GM21526 (cell line): ENCODE measurements around the gene CCNB2.
"Not testable (repeated sequence)": the region's sequence is repeated elsewhere in the genome, so short reads cannot be mapped to it uniquely, and the experiment has no call there.

Source experiments
- ATAC-seq: cut with Tn5 transposase; IDR thresholded peaks from one replicate; pipeline ENCODE4 v1.9.1; 2021; ENCODE audit warnings: moderate library complexity; ENCODE audit not compliant: unreplicated experiment, low FRiP score

Gene CCNB2

GRCh38 chr15:59104912-59105732 is at the start of gene CCNB2:
TSS of gene CCNB2 (plus strand) at chr15:59105146. CDS start at chr15:59105269, 123 bp downstream.
- ATAC-seq: peak; percentile 94

- no peak for ATAC-seq
Measured at GRCh38 chr15:59059076-59059597, 45.8 kb upstream of the CCNB2 start.

GRCh38 chr15:59060348-59060747 is 44.6 kb upstream of the CCNB2 start:
- no peak for ATAC-seq

- ATAC-seq: no peak
Measured at GRCh38 chr15:59063042-59063441, 41.9 kb upstream of the CCNB2 start.

GRCh38 chr15:59069430-59069829 is 35.5 kb upstream of the CCNB2 start:
- ATAC-seq: no peak

GRCh38 chr15:59074607-59075006 is 30.3 kb upstream of the CCNB2 start:
- no peak for ATAC-seq

- ATAC-seq: no peak
Measured at GRCh38 chr15:59087731-59088130, 17.2 kb upstream of the CCNB2 start.

- no peak for ATAC-seq
Measured at GRCh38 chr15:59094077-59094476, 10.9 kb upstream of the CCNB2 start.

- no peak for ATAC-seq
Measured at GRCh38 chr15:59096429-59096828, 8.5 kb upstream of the CCNB2 start.

- ATAC-seq: no peak
Measured at GRCh38 chr15:59099162-59099685, 5.7 kb upstream of the CCNB2 start.

GRCh38 chr15:59104602-59104911 is 389 bp upstream of the CCNB2 start:
- ATAC-seq: peak; percentile 27

- ATAC-seq: no peak
Measured at GRCh38 chr15:59105854-59106253, 908 bp downstream of the CCNB2 start.

GRCh38 chr15:59111251-59111650 is 6.3 kb downstream of the CCNB2 start:
- no peak for ATAC-seq

- ATAC-seq: no peak
Measured at GRCh38 chr15:59115047-59115446, 10.1 kb downstream of the CCNB2 start.

GRCh38 chr15:59116141-59116540 is 11.2 kb downstream of the CCNB2 start:
- no peak for ATAC-seq

- ATAC-seq: no peak
Measured at GRCh38 chr15:59116771-59117170, 11.8 kb downstream of the CCNB2 start.

- no peak for ATAC-seq
Measured at GRCh38 chr15:59119625-59120024, 14.7 kb downstream of the CCNB2 start.

- no peak for ATAC-seq
Measured at GRCh38 chr15:59120937-59121336, 16.0 kb downstream of the CCNB2 start.

GRCh38 chr15:59124261-59124660 is 19.3 kb downstream of the CCNB2 start:
- ATAC-seq: no peak

- ATAC-seq: not testable (repeated sequence)
Measured at GRCh38 chr15:59125683-59126082, 20.7 kb downstream of the CCNB2 start.

- not testable (repeated sequence) for ATAC-seq
Measured at GRCh38 chr15:59127255-59127654, 22.3 kb downstream of the CCNB2 start.

GRCh38 chr15:59131456-59131855 is 26.5 kb downstream of the CCNB2 start:
- no peak for ATAC-seq
